Stimulated activated CD8-positive, alpha-beta memory T cell treated with anti-CD3 and anti-CD28 coated beads, Interleukin-12 subunit alpha, Interleukin-12 subunit beta, amount 100 ng/mL, for 24 hours (primary cell): ENCODE results near the gene FHAD1.

Source experiments
- DNase-seq: peaks from one replicate; pipeline ENCODE4 v3.0.0-alpha.2; 2020; ENCODE audit errors: extremely low read depth

Gene FHAD1

GRCh38 chr1:15248216-15248615, 1.2 kb downstream of the FHAD1 start:
- no peak for DNase-seq

- peak; percentile 25 for DNase-seq
Observed at GRCh38 chr1:15249081-15249480, 2.1 kb downstream of the FHAD1 start.

- DNase-seq: no peak
Observed at GRCh38 chr1:15251857-15252835, 5.1 kb downstream of the FHAD1 start.

- no peak for DNase-seq
Observed at GRCh38 chr1:15254559-15254958, 7.5 kb downstream of the FHAD1 start.

GRCh38 chr1:15255582-15256149, 8.6 kb downstream of the FHAD1 start:
- no peak for DNase-seq

GRCh38 chr1:15256584-15256983, 9.6 kb downstream of the FHAD1 start:
- DNase-seq: no peak

- DNase-seq: no peak
Observed at GRCh38 chr1:15257309-15257708, 10.3 kb downstream of the FHAD1 start.

GRCh38 chr1:15258833-15259621, 12.0 kb downstream of the FHAD1 start:
- DNase-seq: no peak

- DNase-seq: no peak
Observed at GRCh38 chr1:15259622-15260007, 12.6 kb downstream of the FHAD1 start.

GRCh38 chr1:15260418-15261154, 13.6 kb downstream of the FHAD1 start:
- no peak for DNase-seq

GRCh38 chr1:15261155-15262002, 14.4 kb downstream of the FHAD1 start:
- no peak for DNase-seq

GRCh38 chr1:15262003-15262377, 15.0 kb downstream of the FHAD1 start:
- no peak for DNase-seq

- no peak for DNase-seq
Observed at GRCh38 chr1:15262706-15263105, 15.7 kb downstream of the FHAD1 start.

GRCh38 chr1:15264769-15265168, 17.7 kb downstream of the FHAD1 start:
- DNase-seq: no peak

GRCh38 chr1:15271196-15271595, 24.2 kb downstream of the FHAD1 start:
- no peak for DNase-seq

GRCh38 chr1:15272009-15272781, 25.2 kb downstream of the FHAD1 start:
- DNase-seq: no peak

- no peak for DNase-seq
Observed at GRCh38 chr1:15272782-15273127, 25.7 kb downstream of the FHAD1 start.

GRCh38 chr1:15273274-15273673, 26.3 kb downstream of the FHAD1 start:
- DNase-seq: no peak

GRCh38 chr1:15275921-15276683, 29.1 kb downstream of the FHAD1 start:
- no peak for DNase-seq
